Endothelial cell (in vitro differentiated cells): ENCODE data around the gene HELZ2. TPM values are rescaled to one million over a fixed set of nuclear protein-coding genes. Genes with fewer than 3 reads are reported as not detected.

Source experiments
- DNase-seq: peaks from one replicate; pipeline ENCODE4 v3.0.0; 2021; ENCODE audit warnings: low spot score
- H3K27ac Mint-ChIP-seq: one replicate; pipeline ENCODE4 v1.8.0; 2021; ENCODE audit warnings: mixed read lengths, inconsistent platforms; ENCODE audit not compliant: unreplicated experiment
- H3K27me3 Mint-ChIP-seq: one replicate; pipeline ENCODE4 v1.8.0; 2021; ENCODE audit warnings: mild to moderate bottlenecking, moderate library complexity, mixed read lengths, inconsistent platforms; ENCODE audit not compliant: unreplicated experiment
- H3K36me3 Mint-ChIP-seq: one replicate; pipeline ENCODE4 v1.8.0; 2021; ENCODE audit warnings: mild to moderate bottlenecking, low read depth, mixed read lengths, inconsistent platforms; ENCODE audit not compliant: unreplicated experiment
- H3K4me1 Mint-ChIP-seq: one replicate; pipeline ENCODE4 v1.8.0; 2021; ENCODE audit warnings: mild to moderate bottlenecking, mixed read lengths, inconsistent platforms; ENCODE audit not compliant: unreplicated experiment
- H3K4me3 Mint-ChIP-seq: one replicate; pipeline ENCODE4 v1.8.0; 2021; ENCODE audit warnings: mild to moderate bottlenecking, mixed read lengths, inconsistent platforms; ENCODE audit not compliant: unreplicated experiment
- H3K9me3 Mint-ChIP-seq: one replicate; pipeline ENCODE4 v1.8.0; 2021; ENCODE audit warnings: mixed read lengths, inconsistent platforms; ENCODE audit not compliant: unreplicated experiment
- total RNA-seq: library from RNA; stranded (reverse); fragmentation: NEBNext Ultra II Directional; extraction: Animal tissue kit (Norgen Biotek cat#: 25700); gene quantifications from one replicate; pipeline ENCODE4 v1.2.1, GENCODE V29; 2021; ENCODE audit not compliant: unreplicated experiment
- TF ChIP-seq, protein P1 (sequence below): fragments of 200-600 bp; sonication (generic); IDR thresholded peaks from one replicate; pipeline ENCODE4 v1.5.0; 2021; ENCODE audit warnings: antibody characterized with exemption; ENCODE audit not compliant: unreplicated experiment

Gene HELZ2
- total RNA-seq, 1 donor from 2014 or later, result 15.3 TPM

DNA sequence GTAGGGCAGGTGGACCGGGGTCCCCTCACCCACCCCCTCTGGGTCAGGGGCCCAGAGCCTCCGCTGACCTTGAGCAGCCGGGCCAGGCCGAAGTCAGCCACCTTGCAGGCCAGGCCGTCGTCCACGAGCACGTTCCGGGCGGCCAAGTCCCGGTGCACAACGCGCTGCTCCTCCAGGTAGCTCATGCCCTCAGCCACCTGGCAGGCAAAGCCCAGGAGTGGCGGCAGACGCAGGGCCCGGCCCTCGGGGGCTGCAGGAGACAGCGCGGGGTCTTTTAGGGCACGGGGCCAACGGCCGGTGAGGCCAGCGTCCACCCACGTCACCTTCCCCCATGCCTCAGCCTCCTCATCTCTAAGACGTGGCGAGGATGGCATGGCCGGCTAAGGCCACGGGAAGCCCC lies 32.7 kb downstream of the HELZ2 start:
- H3K4me1 Mint-ChIP-seq, result no peaks in the 10 kb centered on the region
- no peak overlapping the region for H3K4me3 Mint-ChIP-seq
- H3K36me3 Mint-ChIP-seq, result peaks cover 5% of the 10 kb centered on the region
- H3K9me3 Mint-ChIP-seq, result no peaks in the 10 kb centered on the region
- peaks cover 3% of the 10 kb centered on the region for H3K27me3 Mint-ChIP-seq
- no peak overlapping the region for H3K27ac Mint-ChIP-seq
- TF ChIP-seq, protein P1, sequence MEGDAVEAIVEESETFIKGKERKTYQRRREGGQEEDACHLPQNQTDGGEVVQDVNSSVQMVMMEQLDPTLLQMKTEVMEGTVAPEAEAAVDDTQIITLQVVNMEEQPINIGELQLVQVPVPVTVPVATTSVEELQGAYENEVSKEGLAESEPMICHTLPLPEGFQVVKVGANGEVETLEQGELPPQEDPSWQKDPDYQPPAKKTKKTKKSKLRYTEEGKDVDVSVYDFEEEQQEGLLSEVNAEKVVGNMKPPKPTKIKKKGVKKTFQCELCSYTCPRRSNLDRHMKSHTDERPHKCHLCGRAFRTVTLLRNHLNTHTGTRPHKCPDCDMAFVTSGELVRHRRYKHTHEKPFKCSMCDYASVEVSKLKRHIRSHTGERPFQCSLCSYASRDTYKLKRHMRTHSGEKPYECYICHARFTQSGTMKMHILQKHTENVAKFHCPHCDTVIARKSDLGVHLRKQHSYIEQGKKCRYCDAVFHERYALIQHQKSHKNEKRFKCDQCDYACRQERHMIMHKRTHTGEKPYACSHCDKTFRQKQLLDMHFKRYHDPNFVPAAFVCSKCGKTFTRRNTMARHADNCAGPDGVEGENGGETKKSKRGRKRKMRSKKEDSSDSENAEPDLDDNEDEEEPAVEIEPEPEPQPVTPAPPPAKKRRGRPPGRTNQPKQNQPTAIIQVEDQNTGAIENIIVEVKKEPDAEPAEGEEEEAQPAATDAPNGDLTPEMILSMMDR, result no peak
- no peak for DNase-seq

DNA sequence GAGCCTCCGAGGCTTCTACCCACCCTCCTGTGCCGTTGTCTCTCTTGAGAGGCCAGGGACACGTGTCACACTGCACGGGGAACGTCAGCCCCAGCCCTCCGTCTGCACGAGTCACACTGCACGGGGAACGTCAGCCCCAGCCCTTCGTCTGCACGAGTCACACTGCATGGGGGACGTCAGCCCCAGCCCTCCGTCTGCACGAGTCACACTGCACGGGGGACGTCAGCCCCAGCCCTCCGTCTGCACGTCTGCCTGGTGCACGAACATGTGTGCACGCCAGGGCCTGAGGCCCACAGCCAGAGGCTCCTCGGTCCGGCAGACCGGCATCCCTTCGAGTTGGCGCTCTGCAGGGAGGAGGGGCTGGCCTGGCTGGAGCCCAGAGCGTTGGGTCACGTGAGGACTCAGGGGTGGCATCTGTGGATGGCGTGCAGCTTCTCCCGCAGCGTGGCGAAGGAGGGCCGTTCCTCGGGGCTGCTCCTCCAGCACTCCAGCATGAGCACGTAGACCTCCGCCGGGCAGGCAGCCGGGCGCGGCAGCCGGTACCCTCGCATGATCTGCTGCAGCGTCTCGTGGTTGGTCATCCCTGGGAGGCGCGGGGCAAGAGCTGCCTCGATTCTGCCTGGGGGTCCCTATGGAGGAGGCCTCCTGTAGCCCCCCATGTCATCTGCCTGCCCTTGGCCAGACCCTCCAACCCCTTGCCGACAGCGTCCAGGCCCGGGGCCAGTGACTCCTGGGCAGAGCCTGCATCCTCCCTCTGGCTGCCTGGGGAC lies 33.4 kb downstream of the HELZ2 start:
- TF ChIP-seq, protein P1, result no peak
- H3K4me1 Mint-ChIP-seq, result no peaks in the 10 kb centered on the region
- no peak overlapping the region for H3K4me3 Mint-ChIP-seq
- no peak overlapping the region for H3K27ac Mint-ChIP-seq
- no peaks in the 10 kb centered on the region for H3K9me3 Mint-ChIP-seq
- peaks cover 3% of the 10 kb centered on the region for H3K27me3 Mint-ChIP-seq
- H3K36me3 Mint-ChIP-seq, result peaks cover 5% of the 10 kb centered on the region
- DNase-seq, result no peak

DNA sequence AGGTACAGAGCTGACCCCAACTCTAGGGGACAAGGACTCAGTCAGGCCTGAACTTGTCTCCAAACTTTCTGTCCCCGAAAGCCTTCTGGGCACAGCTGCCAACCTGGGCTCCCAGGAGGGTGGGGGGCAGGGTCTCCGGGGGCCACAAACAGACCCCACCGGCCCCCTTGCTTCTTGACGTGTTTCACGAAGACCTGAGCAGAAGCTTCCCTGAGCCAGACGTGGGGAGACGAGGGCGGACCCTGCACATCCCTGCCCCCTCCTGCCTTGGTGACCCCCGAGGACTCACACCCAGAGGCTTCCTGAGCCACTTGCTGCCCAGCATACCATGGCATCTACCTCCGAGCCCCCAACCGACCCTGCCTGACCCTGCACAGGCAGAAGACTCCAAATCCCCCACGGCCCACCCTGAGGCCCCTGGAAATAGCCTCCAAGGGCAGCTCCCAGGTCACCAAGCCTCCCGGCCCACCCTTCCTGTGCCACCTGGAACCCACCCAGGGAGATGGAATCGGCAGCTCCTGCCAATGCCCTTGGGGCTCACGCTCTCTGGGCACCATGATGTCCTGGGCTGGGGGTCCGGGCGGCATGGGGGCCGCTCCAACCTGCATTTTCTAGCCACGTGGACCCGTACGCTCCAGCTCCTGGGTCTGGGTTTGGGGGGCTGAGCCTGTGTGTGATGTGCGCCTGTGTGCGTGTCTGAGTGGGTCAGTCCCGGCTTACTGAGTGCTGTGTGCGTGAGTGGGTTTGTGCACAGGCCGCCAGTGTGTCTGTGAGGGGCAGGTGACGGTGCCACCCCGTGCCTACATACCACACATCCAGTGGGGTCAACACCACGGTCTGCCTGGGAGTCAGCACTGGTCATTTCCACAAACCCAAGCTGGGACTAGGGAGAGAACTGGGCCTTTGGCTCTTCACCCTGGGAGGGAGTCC lies 34.3 kb downstream of the HELZ2 start:
- TF ChIP-seq, protein P1, result no peak
- H3K36me3 Mint-ChIP-seq, result peaks cover 5% of the 10 kb centered on the region
- H3K4me1 Mint-ChIP-seq, result no peaks in the 10 kb centered on the region
- DNase-seq, result no peak
- H3K9me3 Mint-ChIP-seq, result no peaks in the 10 kb centered on the region
- H3K4me3 Mint-ChIP-seq, result no peak overlapping the region
- H3K27ac Mint-ChIP-seq, result no peak overlapping the region
- H3K27me3 Mint-ChIP-seq, result peaks cover 3% of the 10 kb centered on the region

DNA sequence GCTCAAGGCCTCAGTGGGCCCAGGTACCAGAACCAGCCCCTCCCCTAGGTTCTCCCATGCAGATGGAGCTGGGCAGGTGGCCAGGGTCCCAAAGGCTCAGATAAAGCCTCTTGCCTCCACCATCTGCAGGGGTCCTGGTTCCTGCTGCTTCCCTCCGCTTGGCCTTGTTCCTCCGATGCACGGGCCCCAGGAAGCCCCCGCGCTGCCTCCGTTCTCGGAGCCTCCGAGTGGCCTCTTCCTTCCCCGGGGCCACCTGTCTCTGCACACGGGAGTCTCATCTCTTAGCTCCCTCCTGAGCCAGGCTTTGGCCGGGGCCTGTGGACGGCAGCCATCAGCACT lies 35.0 kb downstream of the HELZ2 start:
- no peak overlapping the region for H3K4me3 Mint-ChIP-seq
- H3K9me3 Mint-ChIP-seq, result no peaks in the 10 kb centered on the region
- TF ChIP-seq, protein P1, result no peak
- H3K27ac Mint-ChIP-seq, result no peak overlapping the region
- H3K27me3 Mint-ChIP-seq, result peaks cover 3% of the 10 kb centered on the region
- H3K36me3 Mint-ChIP-seq, result peaks cover 5% of the 10 kb centered on the region
- no peaks in the 10 kb centered on the region for H3K4me1 Mint-ChIP-seq
- no peak for DNase-seq
